PC-9 (cell line): Measurements from ENCODE around the gene TSPEAR. TPM values are rescaled to one million over a fixed set of nuclear protein-coding genes. Genes with fewer than 3 reads are reported as not detected.
"Not testable (repeated sequence)": the region's sequence is repeated elsewhere in the genome, so short reads cannot be mapped to it uniquely, and the experiment has no call there.

ENCODE experiments used
- BruUV-seq: library from RNA; stranded (reverse); fragments of 400-500 nt; replicated peaks from 2 replicates; lab custom pipeline; 2021; lab: Mats Ljungman, UMichigan
- CTCF ChIA-PET: fragments of 300-600 bp; sonication (Branson Sonifier 250); formaldehyde crosslinking; loops from one replicate; lab custom pipeline; 2022; ENCODE audit warnings: antibody characterized with exemption; lab: Charles Lee
- POLR2A ChIA-PET: fragments of 300-600 bp; sonication (Branson Sonifier 250); formaldehyde crosslinking; loops from one replicate; lab custom pipeline; 2022; ENCODE audit warnings: antibody characterized with exemption; ENCODE audit not compliant: unreplicated experiment; lab: Charles Lee
- DNase-seq, 2 experiments: peaks; one replicate each; pipeline versions ENCODE4 v3.0.0 to v3.0.0-alpha.2; 2015 to 2022; ENCODE audit warnings: mixed read lengths in 1 of 2
- H2AFZ ChIP-seq: fragments of 200-600 bp; sonication (generic); 2 replicates; pipeline ENCODE4 v1.8.1; 2017; ENCODE audit warnings: antibody characterized with exemption
- H3F3A ChIP-seq: fragments of 200-600 bp; sonication (generic); 2 replicates; pipeline ENCODE4 v1.8.1; 2017; ENCODE audit warnings: antibody characterized with exemption, mild to moderate bottlenecking, low read depth; ENCODE audit not compliant: insufficient read depth
- H3K27ac ChIP-seq: fragments of 200-600 bp; sonication (generic); 2 replicates; pipeline ENCODE4 v1.6.1; 2016; ENCODE audit warnings: mixed run types
- H3K27me3 ChIP-seq: fragments of 200-600 bp; sonication (generic); 2 replicates; pipeline ENCODE4 v1.6.1; 2016; ENCODE audit warnings: low read depth, mixed run types; ENCODE audit not compliant: insufficient read depth
- H3K36me3 ChIP-seq: fragments of 200-600 bp; sonication (generic); 2 replicates; pipeline ENCODE4 v1.6.1; 2016; ENCODE audit warnings: low read depth, mixed run types
- H3K4me1 ChIP-seq: fragments of 200-600 bp; sonication (generic); replicated peaks from 2 replicates; pipeline ENCODE4 v1.6.1; 2016; ENCODE audit warnings: mixed run types; ENCODE audit not compliant: insufficient read depth
- H3K4me2 ChIP-seq: fragments of 200-600 bp; sonication (generic); 2 replicates; pipeline ENCODE4 v1.6.1; 2017; ENCODE audit warnings: mixed run types
- H3K4me3 ChIP-seq: fragments of 200-600 bp; sonication (generic); 2 replicates; pipeline ENCODE4 v1.6.1; 2016; ENCODE audit warnings: mixed run types
- H3K79me2 ChIP-seq: fragments of 200-600 bp; sonication (generic); 2 replicates; pipeline ENCODE4 v1.6.1; 2017; ENCODE audit warnings: low read depth, mixed run types
- H3K9me2 ChIP-seq: fragments of 200-600 bp; sonication (generic); 2 replicates; pipeline ENCODE4 v1.8.1; 2017; ENCODE audit warnings: mild to moderate bottlenecking; ENCODE audit not compliant: insufficient read depth
- H3K9me3 ChIP-seq: fragments of 200-600 bp; sonication (generic); 2 replicates; pipeline ENCODE4 v1.8.1; 2016; ENCODE audit warnings: low read depth; ENCODE audit not compliant: insufficient read depth
- H4K20me1 ChIP-seq: fragments of 200-600 bp; sonication (generic); 2 replicates; pipeline ENCODE4 v1.8.1; 2017; ENCODE audit not compliant: insufficient read depth
- EZH2 ChIP-seq: fragments of 200-600 bp; sonication (generic); IDR thresholded peaks from 2 replicates; pipeline ENCODE4 v1.8.0; 2017; ENCODE audit warnings: antibody characterized with exemption, low read depth
- intact Hi-C: fragments of 100-400 bp; cut with micrococcal nuclease; formaldehyde crosslinking; loops from one replicate; pipeline ENCODE4 v1.10.0; 2022; ENCODE audit not compliant: unreplicated experiment
- total RNA-seq: library from RNA; stranded (reverse); gene quantifications from 2 replicates; pipeline ENCODE4 v1.2.3, GENCODE V29; 2021
- TF ChIP-seq, protein P1 (sequence below): fragments of 200-600 bp; sonication (generic); conservative IDR thresholded peaks from 2 replicates; pipeline ENCODE4 v1.6.1; 2017; ENCODE audit warnings: mixed run types, antibody characterized with exemption, mild to moderate bottlenecking, moderate library complexity

TSPEAR gene
- total RNA-seq, 1 experiment from 2014 or later = not detected

DNA sequence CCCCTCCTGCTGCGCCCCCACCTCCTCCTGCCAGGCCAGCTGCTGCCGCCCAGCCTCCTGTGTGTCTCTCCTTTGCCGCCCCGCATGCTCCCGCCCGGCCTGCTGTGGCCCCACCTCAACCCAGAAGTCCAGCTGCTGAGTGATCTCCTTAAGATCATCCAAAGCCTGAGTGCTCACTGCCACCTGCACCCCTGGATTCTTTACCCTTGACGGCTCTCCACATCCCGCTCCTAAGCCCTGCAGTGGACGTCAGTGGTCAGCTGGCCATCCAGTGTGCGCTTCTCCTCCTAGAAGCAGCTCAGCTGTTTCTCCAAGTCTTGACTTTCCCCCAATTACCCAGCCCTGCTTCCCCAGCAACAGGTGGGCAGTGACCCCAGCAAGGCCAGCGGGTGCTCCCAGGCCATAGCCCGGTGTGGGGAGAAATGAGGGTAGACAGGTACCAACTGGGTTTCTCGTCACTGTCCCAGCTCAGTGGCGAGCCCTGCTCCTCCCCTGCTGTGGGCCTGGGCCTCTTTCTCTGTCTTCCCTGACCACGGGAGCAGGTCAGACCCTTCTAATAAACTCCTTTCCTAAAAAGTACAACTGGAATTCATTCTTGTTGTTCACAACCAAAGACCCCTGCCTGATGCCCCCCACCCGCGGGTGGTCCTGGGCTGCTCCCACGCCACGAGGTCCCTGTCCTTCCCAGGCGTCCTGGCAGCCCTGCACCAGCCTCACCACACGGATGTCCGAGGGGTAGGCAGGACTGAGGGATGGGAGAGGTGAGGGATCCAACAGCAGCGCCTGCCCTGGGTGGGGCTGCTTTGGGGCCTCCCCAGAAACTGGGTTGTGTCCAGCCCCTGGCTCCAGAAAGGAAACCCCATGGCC is 109.5 kb downstream of the TSPEAR start:
- Histone ChIP-seq H3K9me2 (no peaks in the 10 kb centered on the region), H3K9me3 (no peaks in the 10 kb centered on the region), H3K4me1 (no peaks in the 10 kb centered on the region), H3K27me3 (peaks cover 62% of the 10 kb centered on the region), H3K79me2 (no peaks in the 10 kb centered on the region), H3K4me3 (no peak overlapping the region), H3K4me2 (no peak overlapping the region), H2AFZ (no peak overlapping the region), H4K20me1 (no peaks in the 10 kb centered on the region), H3K27ac (no peak overlapping the region), H3F3A (no peaks in the 10 kb centered on the region), H3K36me3 (no peaks in the 10 kb centered on the region)
- POLR2A ChIA-PET = no interaction called here
- DNase-seq = no peak
- TF ChIP-seq, protein P1, sequence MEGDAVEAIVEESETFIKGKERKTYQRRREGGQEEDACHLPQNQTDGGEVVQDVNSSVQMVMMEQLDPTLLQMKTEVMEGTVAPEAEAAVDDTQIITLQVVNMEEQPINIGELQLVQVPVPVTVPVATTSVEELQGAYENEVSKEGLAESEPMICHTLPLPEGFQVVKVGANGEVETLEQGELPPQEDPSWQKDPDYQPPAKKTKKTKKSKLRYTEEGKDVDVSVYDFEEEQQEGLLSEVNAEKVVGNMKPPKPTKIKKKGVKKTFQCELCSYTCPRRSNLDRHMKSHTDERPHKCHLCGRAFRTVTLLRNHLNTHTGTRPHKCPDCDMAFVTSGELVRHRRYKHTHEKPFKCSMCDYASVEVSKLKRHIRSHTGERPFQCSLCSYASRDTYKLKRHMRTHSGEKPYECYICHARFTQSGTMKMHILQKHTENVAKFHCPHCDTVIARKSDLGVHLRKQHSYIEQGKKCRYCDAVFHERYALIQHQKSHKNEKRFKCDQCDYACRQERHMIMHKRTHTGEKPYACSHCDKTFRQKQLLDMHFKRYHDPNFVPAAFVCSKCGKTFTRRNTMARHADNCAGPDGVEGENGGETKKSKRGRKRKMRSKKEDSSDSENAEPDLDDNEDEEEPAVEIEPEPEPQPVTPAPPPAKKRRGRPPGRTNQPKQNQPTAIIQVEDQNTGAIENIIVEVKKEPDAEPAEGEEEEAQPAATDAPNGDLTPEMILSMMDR = no peak
- no peak for TF ChIP-seq EZH2
- CTCF ChIA-PET = no interaction called here
- BruUV-seq = no TSS peak
- intact Hi-C loops = no loop called here

DNA sequence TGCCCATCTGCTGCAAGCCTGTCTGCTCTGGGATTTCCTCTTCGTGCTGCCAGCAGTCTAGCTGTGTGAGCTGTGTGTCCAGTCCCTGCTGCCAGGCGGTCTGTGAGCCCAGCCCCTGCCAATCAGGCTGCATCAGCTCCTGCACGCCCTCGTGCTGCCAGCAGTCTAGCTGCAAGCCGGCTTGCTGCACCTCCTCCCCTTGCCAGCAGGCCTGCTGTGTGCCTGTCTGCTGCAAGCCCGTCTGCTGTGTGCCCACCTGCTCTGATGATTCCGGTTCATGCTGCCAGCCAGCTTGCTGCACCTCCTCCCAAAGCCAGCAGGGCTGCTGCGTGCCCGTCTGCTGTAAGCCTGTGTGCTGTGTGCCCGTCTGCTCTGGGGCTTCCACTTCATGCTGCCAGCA is 110.3 kb downstream of the TSPEAR start:
- H3F3A ChIP-seq, H4K20me1 ChIP-seq, H3K79me2 ChIP-seq, CTCF ChIA-PET, POLR2A ChIA-PET, H3K36me3 ChIP-seq, BruUV-seq, H3K4me3 ChIP-seq, DNase-seq, intact Hi-C loops, H3K9me3 ChIP-seq, H3K4me1 ChIP-seq, H3K9me2 ChIP-seq, H3K4me2 ChIP-seq, H2AFZ ChIP-seq, H3K27ac ChIP-seq: not testable (repeated sequence)
- H3K27me3 ChIP-seq = peaks cover 59% of the 10 kb centered on the region

DNA sequence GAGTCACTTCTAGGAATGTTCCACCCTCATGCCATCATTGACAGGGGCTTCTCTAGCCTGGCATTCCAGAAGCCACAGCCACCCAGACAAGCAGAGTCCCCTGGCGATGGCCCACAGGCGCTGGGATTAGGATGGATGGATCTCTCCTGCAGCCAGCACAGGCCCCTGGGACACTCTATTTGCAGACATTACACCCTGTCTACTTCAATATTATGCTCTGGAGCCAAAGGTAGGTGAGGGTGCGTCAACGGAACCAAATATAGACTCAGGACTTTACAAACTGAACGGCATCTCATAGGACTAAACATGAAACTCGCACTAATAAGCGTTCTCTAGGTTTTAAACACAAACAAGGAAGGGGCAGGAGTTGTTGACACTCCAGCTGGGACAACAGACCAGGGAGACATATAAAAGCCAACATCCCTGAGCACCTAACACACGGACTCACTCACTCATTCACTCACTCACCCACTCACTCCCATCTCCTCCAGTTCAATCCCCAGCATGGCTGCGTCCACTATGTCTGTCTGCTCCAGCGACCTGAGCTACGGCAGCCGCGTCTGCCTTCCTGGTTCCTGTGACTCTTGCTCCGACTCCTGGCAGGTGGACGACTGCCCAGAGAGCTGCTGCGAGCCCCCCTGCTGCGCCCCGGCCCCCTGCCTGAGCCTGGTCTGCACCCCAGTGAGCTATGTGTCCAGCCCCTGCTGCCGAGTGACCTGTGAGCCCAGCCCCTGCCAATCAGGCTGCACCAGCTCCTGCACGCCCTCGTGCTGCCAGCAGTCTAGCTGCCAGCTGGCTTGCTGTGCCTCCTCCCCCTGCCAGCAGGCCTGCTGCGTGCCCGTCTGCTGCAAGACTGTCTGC is 111.0 kb downstream of the TSPEAR start, which contains the start of gene KRTAP10-7:
Gene KRTAP10-7, plus strand, starts transcription at position 480 of the 861 bp plus-strand sequence. Its CDS starts 25 bp downstream, at position 505.
- H3K4me1 ChIP-seq, H3K9me2 ChIP-seq, CTCF ChIA-PET, H3F3A ChIP-seq, intact Hi-C loops, DNase-seq, H4K20me1 ChIP-seq, H3K79me2 ChIP-seq, BruUV-seq, POLR2A ChIA-PET, H3K27ac ChIP-seq, H3K4me2 ChIP-seq, H3K4me3 ChIP-seq, H3K36me3 ChIP-seq, H2AFZ ChIP-seq, H3K9me3 ChIP-seq: not testable (repeated sequence)
- H3K27me3 ChIP-seq = peaks cover 64% of the 10 kb centered on the region
